KMS-11 (cell line): ENCODE data around the gene MYZAP.

Source experiments
- H2AFZ ChIP-seq: fragments of 200-600 bp; sonication (generic); 2 replicates; pipeline ENCODE4 v1.6.1; 2016; ENCODE audit warnings: antibody characterized with exemption, mixed run types, low read depth
- H3K27ac ChIP-seq: fragments of 200-600 bp; sonication (generic); 2 replicates; pipeline ENCODE4 v1.6.1; 2016; ENCODE audit warnings: mild to moderate bottlenecking, mixed run types
- H3K27me3 ChIP-seq: fragments of 200-600 bp; sonication (generic); 2 replicates; pipeline ENCODE4 v1.6.1; 2017; ENCODE audit warnings: mild to moderate bottlenecking, low read depth, mixed run types, moderate library complexity; ENCODE audit not compliant: insufficient read depth
- H3K36me3 ChIP-seq: fragments of 200-600 bp; sonication (generic); 2 replicates; pipeline ENCODE4 v1.6.1; 2017; ENCODE audit warnings: mild to moderate bottlenecking, mixed run types; ENCODE audit not compliant: insufficient read depth
- H3K4me1 ChIP-seq: fragments of 200-600 bp; sonication (generic); 2 replicates; pipeline ENCODE4 v1.6.1; 2016; ENCODE audit warnings: mild to moderate bottlenecking, low read depth, mixed run types; ENCODE audit not compliant: poor library complexity, severe bottlenecking
- H3K4me2 ChIP-seq: fragments of 200-600 bp; sonication (generic); 2 replicates; pipeline ENCODE4 v1.7.0; 2016; ENCODE audit warnings: mild to moderate bottlenecking, mixed run types
- H3K4me3 ChIP-seq: fragments of 200-600 bp; sonication (generic); IDR thresholded peaks from 2 replicates; pipeline ENCODE4 v1.6.1; 2017; ENCODE audit warnings: low read depth, low read length, mixed read lengths; ENCODE audit not compliant: insufficient read depth
- H3K79me2 ChIP-seq: fragments of 200-600 bp; sonication (generic); 2 replicates; pipeline ENCODE4 v1.6.1; 2016; ENCODE audit warnings: low read depth, mixed run types; ENCODE audit not compliant: insufficient read depth
- H3K9ac ChIP-seq: fragments of 200-600 bp; sonication (generic); 2 replicates; pipeline ENCODE4 v1.6.1; 2016; ENCODE audit warnings: mild to moderate bottlenecking, mixed run types
- H4K20me1 ChIP-seq: fragments of 200-600 bp; sonication (generic); 2 replicates; pipeline ENCODE4 v1.6.1; 2016; ENCODE audit warnings: mild to moderate bottlenecking, mixed run types; ENCODE audit not compliant: insufficient read depth
- TF ChIP-seq, protein P1 (sequence below): fragments of 200-600 bp; sonication (generic); conservative IDR thresholded peaks from 2 replicates; pipeline ENCODE4 v1.6.1; 2017; ENCODE audit warnings: low read depth, mild to moderate bottlenecking, antibody characterized with exemption, low read length, moderate library complexity, mixed read lengths

The MYZAP gene

GRCh38 chr15:57639306-57639705 lies 47.6 kb downstream of the MYZAP start:
- TF ChIP-seq, protein P1, sequence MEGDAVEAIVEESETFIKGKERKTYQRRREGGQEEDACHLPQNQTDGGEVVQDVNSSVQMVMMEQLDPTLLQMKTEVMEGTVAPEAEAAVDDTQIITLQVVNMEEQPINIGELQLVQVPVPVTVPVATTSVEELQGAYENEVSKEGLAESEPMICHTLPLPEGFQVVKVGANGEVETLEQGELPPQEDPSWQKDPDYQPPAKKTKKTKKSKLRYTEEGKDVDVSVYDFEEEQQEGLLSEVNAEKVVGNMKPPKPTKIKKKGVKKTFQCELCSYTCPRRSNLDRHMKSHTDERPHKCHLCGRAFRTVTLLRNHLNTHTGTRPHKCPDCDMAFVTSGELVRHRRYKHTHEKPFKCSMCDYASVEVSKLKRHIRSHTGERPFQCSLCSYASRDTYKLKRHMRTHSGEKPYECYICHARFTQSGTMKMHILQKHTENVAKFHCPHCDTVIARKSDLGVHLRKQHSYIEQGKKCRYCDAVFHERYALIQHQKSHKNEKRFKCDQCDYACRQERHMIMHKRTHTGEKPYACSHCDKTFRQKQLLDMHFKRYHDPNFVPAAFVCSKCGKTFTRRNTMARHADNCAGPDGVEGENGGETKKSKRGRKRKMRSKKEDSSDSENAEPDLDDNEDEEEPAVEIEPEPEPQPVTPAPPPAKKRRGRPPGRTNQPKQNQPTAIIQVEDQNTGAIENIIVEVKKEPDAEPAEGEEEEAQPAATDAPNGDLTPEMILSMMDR: no peak

GRCh38 chr15:57640930-57641682 lies 49.4 kb downstream of the MYZAP start:
- H3K27me3 ChIP-seq: no peaks in the 10 kb centered on the region
- TF ChIP-seq, protein P1: peak; percentile 41
- no peaks in the 10 kb centered on the region for H3K79me2 ChIP-seq
- H2AFZ ChIP-seq: no peak overlapping the region
- no peaks in the 10 kb centered on the region for H3K36me3 ChIP-seq
- H3K4me2 ChIP-seq: no peak overlapping the region
- H3K4me1 ChIP-seq: no peaks in the 10 kb centered on the region
- no peaks in the 10 kb centered on the region for H4K20me1 ChIP-seq
- H3K27ac ChIP-seq: no peak overlapping the region
- H3K9ac ChIP-seq: no peak overlapping the region
- H3K4me3 ChIP-seq: no peak overlapping the region

More at GRCh38 chr15:57639306-57639705, 47.6 kb downstream of the MYZAP start:
- Histone ChIP-seq H3K36me3 (no peaks in the 10 kb centered on the region), H4K20me1 (no peaks in the 10 kb centered on the region), H3K27me3 (no peaks in the 10 kb centered on the region), H3K9ac (no peak overlapping the region), H3K4me1 (no peaks in the 10 kb centered on the region), H3K79me2 (no peaks in the 10 kb centered on the region), H3K4me3 (no peak overlapping the region), H2AFZ (no peak overlapping the region), H3K27ac (no peak overlapping the region), H3K4me2 (no peak overlapping the region)

DNA sequence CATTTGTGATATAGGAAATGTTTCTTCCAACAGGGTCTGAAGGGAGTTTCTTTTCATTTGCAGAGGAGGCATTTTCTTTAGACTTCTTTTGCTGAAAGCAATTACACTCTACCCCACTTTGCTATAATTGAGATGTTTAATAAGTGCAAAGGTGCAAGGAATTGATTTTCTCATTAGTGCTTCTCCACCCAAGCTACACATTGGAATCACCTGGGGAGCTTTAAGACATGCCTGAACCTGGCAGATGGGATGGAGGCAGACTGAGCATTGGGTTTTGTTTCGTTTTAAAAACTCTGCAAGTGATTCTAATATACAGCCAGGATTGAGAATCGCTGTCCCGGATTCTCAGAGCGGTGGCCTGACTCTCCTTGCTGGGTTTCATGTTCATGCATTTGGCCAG lies 52.1 kb downstream of the MYZAP start:
- H3K79me2 ChIP-seq: no peaks in the 10 kb centered on the region
- no peaks in the 10 kb centered on the region for H3K36me3 ChIP-seq
- no peak overlapping the region for H3K9ac ChIP-seq
- H2AFZ ChIP-seq: no peak overlapping the region
- TF ChIP-seq, protein P1: no peak
- H3K27ac ChIP-seq: no peak overlapping the region
- no peaks in the 10 kb centered on the region for H4K20me1 ChIP-seq
- no peaks in the 10 kb centered on the region for H3K27me3 ChIP-seq
- H3K4me2 ChIP-seq: no peak overlapping the region
- no peaks in the 10 kb centered on the region for H3K4me1 ChIP-seq
- no peak overlapping the region for H3K4me3 ChIP-seq

DNA sequence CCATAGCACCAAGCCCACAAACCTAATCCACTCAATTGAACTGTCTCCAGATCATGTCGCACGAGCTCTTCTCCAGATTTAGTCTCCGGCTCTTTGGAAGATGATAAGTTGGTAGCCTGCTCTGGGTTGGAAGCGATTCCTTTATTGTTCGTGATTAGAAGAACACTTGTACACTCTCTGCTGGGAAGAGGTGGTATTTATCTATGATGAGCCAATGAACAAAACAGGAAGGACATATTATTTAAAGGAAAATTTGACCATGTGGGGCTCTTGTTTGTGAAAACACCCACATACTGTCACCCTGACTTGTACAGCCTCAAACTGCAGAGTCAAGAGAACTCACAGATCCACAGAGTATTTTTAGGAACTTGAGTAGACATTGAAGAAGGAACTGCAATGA lies 54.4 kb downstream of the MYZAP start:
- Histone ChIP-seq H3K79me2 (no peaks in the 10 kb centered on the region), H3K4me3 (no peak overlapping the region), H3K4me2 (no peak overlapping the region), H2AFZ (no peak overlapping the region), H3K36me3 (no peaks in the 10 kb centered on the region), H3K27ac (no peak overlapping the region), H3K9ac (no peak overlapping the region), H4K20me1 (no peaks in the 10 kb centered on the region), H3K4me1 (no peaks in the 10 kb centered on the region), H3K27me3 (no peaks in the 10 kb centered on the region)
- TF ChIP-seq, protein P1: no peak
